GM21381 (cell line): ENCODE data around the gene TTC6.

ENCODE experiments used
- ATAC-seq: cut with Tn5 transposase; IDR thresholded peaks from one replicate; pipeline ENCODE4 v1.9.1; 2021; ENCODE audit warnings: mild to moderate bottlenecking, moderate library complexity; ENCODE audit not compliant: unreplicated experiment

Gene TTC6

GRCh38 chr14:37597538-37597913, 2.1 kb downstream of the TTC6 start:
- ATAC-seq = no peak

GRCh38 chr14:37597914-37598746, 2.7 kb downstream of the TTC6 start:
- no peak for ATAC-seq

- no peak for ATAC-seq
Observed at GRCh38 chr14:37598747-37599506, 3.5 kb downstream of the TTC6 start.

DNA sequence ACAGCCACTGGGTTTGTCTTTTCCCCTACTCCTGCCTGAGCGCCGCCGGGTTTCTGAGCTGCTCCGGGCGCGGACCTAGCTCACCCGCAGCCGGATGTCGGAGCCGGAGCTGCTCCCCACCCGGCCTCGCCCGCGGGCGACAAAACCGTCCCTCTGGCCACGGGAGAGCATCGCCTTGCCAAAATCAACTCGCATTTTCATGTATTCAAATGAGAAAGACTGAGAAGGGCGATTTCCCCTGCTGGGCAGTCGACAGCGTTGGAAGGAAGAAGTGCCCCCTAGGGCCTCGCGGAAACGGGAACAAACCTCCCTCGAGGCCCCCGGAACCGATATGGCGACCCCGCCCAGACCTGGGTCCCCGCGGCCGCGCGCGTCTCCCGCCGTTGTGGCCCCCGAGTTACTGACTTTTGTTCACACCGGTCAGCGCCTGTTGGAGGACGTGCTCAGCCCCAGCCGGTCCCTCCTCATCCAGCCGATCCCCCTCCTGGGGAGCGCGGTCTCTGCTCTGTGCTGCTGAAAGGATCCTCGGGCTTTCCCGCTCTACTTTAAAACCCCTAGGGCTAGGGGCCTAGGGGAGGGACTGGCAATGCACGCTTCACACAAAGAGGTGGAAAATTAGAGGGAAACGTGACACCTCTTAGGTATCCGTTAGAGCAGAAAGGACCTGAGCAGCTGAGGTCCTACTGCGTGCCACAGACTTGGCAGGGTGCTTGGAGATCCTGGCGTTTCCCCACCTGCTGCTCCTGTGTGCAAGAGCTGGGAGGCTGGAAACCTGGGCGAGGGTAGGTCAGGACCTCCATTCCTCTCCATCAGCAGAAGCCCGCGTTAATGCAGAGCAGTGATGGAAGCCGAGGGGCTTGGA, 4.3 kb downstream of the TTC6 start:
- no peak for ATAC-seq

DNA sequence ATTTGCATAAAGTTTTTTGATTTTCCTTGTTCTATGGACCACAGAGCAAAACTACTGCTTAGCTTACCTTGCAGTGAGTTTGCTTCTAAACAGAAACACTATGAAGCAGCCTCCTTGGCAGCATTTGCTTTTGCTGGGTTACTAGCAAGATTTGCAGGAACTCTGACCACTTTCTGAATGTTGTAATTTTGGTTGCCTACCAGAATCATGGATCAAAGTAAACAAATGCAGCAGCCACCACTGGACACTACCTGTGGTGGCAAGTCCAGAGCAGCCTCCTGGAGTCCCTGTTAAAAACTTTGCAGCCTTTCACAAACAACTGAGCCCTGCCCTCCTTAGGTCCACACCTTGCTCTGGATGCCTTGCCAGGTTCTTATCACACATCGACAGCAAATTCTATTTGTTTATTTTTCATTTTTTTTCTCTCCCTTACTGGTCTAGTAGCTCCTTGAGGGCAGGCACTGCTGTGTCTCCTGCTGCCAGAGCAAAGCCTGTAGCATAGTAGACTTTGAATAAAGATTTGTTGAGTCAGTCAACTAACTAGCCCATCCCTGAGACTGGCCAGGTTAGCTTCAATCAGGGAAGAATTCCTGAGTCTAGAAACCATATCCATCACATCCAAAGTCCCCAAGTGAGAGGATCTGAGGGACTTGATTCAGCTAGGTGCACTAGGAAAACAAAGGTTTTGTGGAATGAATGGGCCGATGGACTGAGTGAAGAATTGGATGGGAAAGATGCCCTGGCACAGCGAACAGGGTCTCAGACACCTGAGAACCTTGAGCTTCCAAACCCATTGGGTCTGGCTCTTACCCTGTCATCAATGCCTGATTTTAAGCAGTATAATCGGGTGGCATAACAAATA, 5.7 kb downstream of the TTC6 start:
- ATAC-seq = no peak

- no peak for ATAC-seq
Observed at GRCh38 chr14:37601865-37602264, 6.4 kb downstream of the TTC6 start.

DNA sequence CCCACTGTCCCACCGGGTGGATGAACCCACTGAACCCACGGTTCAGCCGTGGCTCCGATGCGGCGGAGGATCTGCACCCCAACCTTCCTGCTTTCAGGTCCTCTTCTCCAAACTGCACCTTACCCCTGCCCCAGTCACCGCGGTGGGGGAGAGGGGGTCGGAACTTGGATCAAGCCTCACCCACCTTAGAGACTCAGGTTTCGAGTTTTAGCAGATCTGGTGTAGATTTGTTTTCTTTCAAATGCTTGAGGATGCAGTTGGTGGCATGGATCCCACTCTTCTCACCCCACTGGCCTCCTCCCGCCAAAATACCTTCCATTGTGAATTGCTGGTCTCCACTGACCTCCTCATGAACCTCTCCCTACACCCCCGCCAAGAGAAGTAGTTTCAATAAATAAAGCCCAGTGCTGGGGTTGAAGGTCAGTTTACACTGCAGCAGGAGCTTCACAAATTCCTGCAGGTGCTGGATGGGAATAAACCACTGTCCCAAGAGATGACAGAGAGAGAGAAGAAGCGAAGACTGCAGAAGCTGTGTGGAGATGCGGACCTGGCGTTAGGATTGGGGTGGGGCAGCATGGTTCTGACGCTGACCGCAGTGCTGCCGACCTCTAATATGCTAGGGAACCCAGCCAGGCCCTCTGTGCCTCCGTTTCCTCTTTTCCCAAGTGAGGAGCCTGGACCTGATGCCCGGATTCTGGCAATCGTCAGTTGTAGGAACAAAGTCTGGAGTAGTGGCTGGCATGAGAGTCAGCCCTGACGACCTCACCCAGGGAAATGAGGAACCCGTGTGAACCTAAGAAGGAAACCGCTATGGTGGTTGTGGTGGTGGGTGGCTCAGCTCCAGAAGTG, 7.4 kb downstream of the TTC6 start:
- no peak for ATAC-seq

DNA sequence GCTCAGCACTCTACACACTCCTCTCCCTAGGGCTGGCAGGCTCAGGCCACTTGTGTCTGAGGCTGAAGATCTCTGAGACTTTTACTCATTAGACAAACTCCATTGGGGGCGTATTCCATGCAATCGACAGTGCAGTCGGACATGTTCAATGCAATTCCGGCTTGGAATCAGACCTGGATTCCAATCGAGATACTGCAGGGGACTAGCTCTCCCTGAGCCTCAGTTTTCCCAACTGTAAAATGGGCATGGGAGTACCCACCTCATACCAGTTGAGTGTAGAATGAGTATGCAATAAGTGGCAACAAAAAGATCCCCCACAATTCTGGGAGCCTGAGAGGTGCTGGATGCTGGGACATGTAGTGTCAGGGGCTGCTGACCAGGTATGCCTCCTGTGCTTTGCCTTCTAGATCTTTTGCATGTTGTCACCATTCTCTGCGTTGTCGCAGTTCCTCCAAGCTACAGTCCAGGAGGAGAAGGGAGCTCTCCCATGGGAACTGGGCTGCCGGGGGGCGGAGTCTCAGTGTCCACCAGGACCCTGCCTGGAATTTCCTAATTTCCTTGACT, 8.3 kb downstream of the TTC6 start:
- no peak for ATAC-seq

GRCh38 chr14:37606678-37607077, 11.2 kb downstream of the TTC6 start:
- no peak for ATAC-seq

DNA sequence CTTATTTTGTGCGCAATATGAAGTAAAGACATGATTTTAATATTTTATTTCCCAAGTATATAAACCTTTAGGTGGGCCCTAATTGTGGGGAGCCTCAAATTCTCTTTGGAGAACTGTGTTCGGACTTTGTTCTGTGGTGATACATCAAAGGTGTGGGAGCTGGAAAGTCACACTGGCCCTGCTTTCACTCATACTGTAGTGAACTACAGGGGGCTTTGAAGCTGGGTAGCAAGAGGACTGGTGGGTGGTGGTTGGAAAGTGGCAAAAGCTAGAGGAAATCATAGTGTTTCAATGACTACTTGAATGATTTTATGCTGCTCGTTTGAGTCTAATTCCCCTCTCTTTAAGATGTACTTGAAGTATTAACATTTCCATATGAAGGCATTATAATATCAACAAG, 13.2 kb downstream of the TTC6 start:
- ATAC-seq = no peak

DNA sequence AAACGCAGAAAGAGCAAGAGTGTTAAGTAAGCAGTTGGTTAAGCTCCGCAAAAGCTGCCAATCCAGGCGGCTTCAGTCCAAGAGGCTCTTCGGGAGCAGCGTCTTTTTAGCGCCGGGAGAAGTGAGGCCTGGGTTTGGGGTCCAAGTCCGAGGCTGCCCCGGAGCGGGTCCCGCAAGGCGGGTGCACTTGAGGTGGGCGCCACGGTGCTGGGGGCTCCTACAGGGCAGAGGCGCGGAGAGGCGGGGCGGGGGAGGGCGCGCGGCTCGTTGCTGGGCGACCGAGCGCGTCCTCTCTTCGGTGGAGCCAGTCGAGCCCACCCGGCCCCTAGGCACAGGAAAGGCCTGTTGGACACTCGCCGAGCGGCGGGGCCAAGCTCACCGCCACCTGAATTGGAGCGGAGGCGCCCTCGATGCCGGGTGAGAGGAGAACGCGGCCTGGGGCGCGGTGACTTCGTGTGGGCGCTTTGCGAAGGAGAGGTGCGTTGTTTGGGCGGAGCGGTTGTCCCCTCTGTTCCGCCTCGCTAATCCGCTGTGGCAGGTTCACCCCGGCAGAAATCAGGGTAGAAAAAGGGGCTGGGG, 15.6 kb downstream of the TTC6 start:
- ATAC-seq = no peak

- ATAC-seq = no peak
Observed at GRCh38 chr14:37615582-37616289, 20.3 kb downstream of the TTC6 start.

GRCh38 chr14:37616853-37617252, 21.4 kb downstream of the TTC6 start:
- no peak for ATAC-seq

DNA sequence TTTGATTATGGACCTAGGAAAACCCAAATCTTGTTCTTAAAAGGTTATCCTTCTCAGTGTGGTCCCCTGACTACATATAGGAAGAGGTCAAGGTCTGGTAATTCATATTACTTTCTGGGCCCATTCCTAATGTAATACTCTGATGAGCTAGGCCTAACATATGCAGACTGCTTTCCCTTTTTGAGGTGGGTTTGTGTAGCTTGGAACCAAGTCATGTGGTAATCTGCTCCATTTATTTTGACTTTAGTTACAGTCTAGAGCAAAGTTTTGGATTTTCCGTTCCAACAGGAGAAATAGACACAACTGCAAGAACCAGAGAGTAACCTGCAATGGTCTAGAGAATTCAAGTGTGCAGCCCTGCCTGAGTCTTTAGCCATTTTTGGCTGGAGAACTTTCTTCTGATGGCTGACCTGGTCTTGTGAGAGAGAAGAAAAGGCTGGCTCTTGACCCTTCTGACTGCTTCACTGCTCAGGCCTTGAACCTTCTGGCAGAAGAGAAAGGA, 22.5 kb downstream of the TTC6 start:
- no peak for ATAC-seq

- no peak for ATAC-seq
Observed at GRCh38 chr14:37618498-37619028, 23.1 kb downstream of the TTC6 start.

- ATAC-seq = no peak
Observed at GRCh38 chr14:37620856-37621255, 25.4 kb downstream of the TTC6 start.

- no peak for ATAC-seq
Observed at GRCh38 chr14:37622231-37622923, 26.9 kb downstream of the TTC6 start.
